Measurements from ENCODE around the gene KPNA2. TPM values are rescaled to one million over a fixed set of nuclear protein-coding genes. Genes with fewer than 3 reads are reported as not detected.

Gene KPNA2
- polyA plus RNA-seq, 1 donor (not counting 4 experiments of a cell fraction or from before 2014, with no cell fraction given) = 186 TPM

DNA sequence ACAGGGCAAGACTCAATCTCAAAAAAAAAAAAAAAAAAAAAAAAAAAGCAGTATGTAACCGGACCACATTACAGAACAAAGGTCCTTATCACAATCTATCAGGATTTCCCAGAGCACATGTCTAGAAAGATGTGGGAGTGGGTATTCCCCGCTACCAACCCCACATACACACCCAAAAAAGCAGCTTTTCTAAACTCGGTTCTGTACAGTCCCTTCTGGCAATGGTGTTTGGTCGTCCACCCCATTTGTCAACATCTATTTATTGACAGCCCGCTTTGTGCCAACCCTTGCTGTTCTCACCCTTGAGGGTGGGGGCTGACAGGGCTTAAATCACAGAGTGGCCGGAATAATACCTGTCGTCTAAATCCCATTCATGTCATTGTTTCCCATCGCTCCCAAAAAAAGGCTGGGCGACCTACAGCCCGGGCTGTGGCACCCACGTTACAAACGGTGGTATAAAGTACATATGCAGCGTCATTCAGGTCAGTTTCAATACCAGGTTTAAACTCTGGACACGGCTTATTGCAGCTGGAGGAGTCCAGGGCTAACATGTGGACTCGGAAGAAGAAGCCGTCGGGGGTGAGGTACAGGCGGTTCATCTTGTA, 42.9 kb upstream of the KPNA2 start:
- Histone ChIP-seq H3K9me1 (ENCODE audit: control insufficient read depth, extremely low read depth, insufficient read depth, low read length) (no peaks in the 10 kb centered on the region), H2AFZ (ENCODE audit: control insufficient read depth, low read length) (peak overlapping the region; percentile 91), H3K9ac (ENCODE audit: control insufficient read depth, extremely low read depth, insufficient read depth, low read length) (peak overlapping the region; percentile 75), H3K36me3 (ENCODE audit: control insufficient read depth in 2 of 2, extremely low read depth in 1 of 2, insufficient read depth in 2 of 2, low read length in 2 of 2) (no peaks in the 10 kb centered on the region), H3K9me3 (ENCODE audit: control insufficient read depth, low read depth, low read length) (no peaks in the 10 kb centered on the region), H3K4me3 (ENCODE audit: control insufficient read depth in 2 of 3, extremely low read depth in 1 of 3, insufficient read depth in 2 of 3, low read depth in 1 of 3, low read length in 3 of 3) (peak overlapping the region; percentile 69 to 81 (median 78)), H3K4me1 (ENCODE audit: control insufficient read depth, extremely low read depth, insufficient read depth, low read length) (peaks cover 21% of the 10 kb centered on the region), H3K79me2 (ENCODE audit: control insufficient read depth, insufficient read depth, low read length) (no peaks in the 10 kb centered on the region), H3K27me3 (ENCODE audit: control insufficient read depth, extremely low read depth, insufficient read depth, low read length) (no peaks in the 10 kb centered on the region), H3K4me2 (ENCODE audit: control insufficient read depth, extremely low read depth, insufficient read depth, low read depth, low read length) (peak overlapping the region; percentile 87), H4K20me1 (ENCODE audit: control insufficient read depth, extremely low read depth, insufficient read depth, low read length) (no peaks in the 10 kb centered on the region), H3K27ac (ENCODE audit: control insufficient read depth, insufficient read depth, low read length) (peak overlapping the region; percentile 54)
- no peak for DNase-seq (ENCODE audit: low read depth, low spot score)
- no peak for FAIRE-seq
- dilution Hi-C loops (cut with MboI; ENCODE audit: extremely low pct_ligation_motif_present, low sequenced_read_pairs) = no loop called here
- TF ChIP-seq, protein P1, sequence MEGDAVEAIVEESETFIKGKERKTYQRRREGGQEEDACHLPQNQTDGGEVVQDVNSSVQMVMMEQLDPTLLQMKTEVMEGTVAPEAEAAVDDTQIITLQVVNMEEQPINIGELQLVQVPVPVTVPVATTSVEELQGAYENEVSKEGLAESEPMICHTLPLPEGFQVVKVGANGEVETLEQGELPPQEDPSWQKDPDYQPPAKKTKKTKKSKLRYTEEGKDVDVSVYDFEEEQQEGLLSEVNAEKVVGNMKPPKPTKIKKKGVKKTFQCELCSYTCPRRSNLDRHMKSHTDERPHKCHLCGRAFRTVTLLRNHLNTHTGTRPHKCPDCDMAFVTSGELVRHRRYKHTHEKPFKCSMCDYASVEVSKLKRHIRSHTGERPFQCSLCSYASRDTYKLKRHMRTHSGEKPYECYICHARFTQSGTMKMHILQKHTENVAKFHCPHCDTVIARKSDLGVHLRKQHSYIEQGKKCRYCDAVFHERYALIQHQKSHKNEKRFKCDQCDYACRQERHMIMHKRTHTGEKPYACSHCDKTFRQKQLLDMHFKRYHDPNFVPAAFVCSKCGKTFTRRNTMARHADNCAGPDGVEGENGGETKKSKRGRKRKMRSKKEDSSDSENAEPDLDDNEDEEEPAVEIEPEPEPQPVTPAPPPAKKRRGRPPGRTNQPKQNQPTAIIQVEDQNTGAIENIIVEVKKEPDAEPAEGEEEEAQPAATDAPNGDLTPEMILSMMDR (optimal IDR thresholded peaks at IDR 0.05 in 1 of 3, IDR thresholded peaks at IDR 0.05 in 1 of 3, conservative IDR thresholded peaks at IDR 0.05 in 1 of 3; ENCODE audit: extremely low read depth in 1 of 3, insufficient read depth in 2 of 3, low read length in 3 of 3) = no peak
- TF ChIP-seq EZH2 (IDR thresholded peaks at IDR 0.05; ENCODE audit: low read length) = no peak

DNA sequence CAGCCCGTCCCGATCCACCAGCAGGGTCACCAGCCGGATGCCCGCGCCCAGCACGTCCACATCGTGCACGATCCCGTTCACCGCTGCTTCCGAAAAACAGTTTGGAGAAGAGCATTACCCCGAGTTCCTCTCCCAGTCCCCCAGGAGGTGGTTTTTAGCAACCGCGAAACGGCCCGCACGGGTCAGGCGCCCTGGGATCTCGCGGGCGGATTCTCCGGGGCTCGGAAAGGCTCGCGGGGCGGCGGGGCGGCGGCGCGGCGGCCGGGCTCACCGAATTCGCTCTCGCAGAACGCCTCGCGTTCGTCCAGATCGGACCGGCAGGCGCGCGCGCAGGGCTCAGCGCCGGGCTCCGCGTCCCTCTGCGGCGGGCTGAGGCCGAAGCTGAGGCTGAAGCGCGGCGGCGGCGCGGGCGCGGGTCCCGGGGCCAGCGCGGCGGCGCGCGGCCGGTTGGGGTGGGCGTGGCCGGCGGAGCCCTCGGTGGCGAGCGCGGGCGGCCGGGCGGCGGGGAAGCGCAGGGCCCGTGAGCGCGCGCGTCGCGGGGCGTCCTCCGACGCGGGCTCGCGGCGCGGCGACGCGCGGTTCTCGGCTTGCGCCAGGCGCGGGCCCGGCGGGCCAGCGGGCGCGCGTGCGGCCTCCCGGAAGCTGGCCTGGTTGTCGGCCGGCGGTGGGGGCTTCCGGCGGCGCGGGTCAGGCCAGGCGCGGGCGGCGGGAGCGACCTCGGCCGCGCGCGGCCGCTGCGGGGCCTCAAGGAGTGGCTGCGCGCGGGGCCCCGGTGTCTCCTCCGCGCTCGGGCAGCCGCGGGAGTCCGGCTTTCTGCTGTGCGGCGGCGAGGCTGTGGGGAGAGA, 42.2 kb upstream of the KPNA2 start:
- no peak for TF ChIP-seq EZH2 (IDR thresholded peaks at IDR 0.05; ENCODE audit: low read length)
- Histone ChIP-seq H4K20me1 (ENCODE audit: control insufficient read depth, extremely low read depth, insufficient read depth, low read length) (no peaks in the 10 kb centered on the region), H2AFZ (ENCODE audit: control insufficient read depth, low read length) (peak overlapping the region; percentile 91), H3K4me3 (ENCODE audit: control insufficient read depth in 2 of 3, extremely low read depth in 1 of 3, insufficient read depth in 2 of 3, low read depth in 1 of 3, low read length in 3 of 3) (peak overlapping the region; percentile 69 to 81 (median 78)), H3K9me1 (ENCODE audit: control insufficient read depth, extremely low read depth, insufficient read depth, low read length) (no peaks in the 10 kb centered on the region), H3K79me2 (ENCODE audit: control insufficient read depth, insufficient read depth, low read length) (no peaks in the 10 kb centered on the region), H3K9ac (ENCODE audit: control insufficient read depth, extremely low read depth, insufficient read depth, low read length) (peak overlapping the region; percentile 75), H3K4me1 (ENCODE audit: control insufficient read depth, extremely low read depth, insufficient read depth, low read length) (peaks cover 21% of the 10 kb centered on the region), H3K27ac (ENCODE audit: control insufficient read depth, insufficient read depth, low read length) (peak overlapping the region; percentile 63), H3K4me2 (ENCODE audit: control insufficient read depth, extremely low read depth, insufficient read depth, low read depth, low read length) (peak overlapping the region; percentile 89), H3K27me3 (ENCODE audit: control insufficient read depth, extremely low read depth, insufficient read depth, low read length) (no peaks in the 10 kb centered on the region), H3K36me3 (ENCODE audit: control insufficient read depth in 2 of 2, extremely low read depth in 1 of 2, insufficient read depth in 2 of 2, low read length in 2 of 2) (no peaks in the 10 kb centered on the region), H3K9me3 (ENCODE audit: control insufficient read depth, low read depth, low read length) (no peaks in the 10 kb centered on the region)
- no peak for DNase-seq (ENCODE audit: low read depth, low spot score)
- FAIRE-seq = no peak
- dilution Hi-C loops (cut with MboI; ENCODE audit: extremely low pct_ligation_motif_present, low sequenced_read_pairs) = no loop called here

Measured in keratinocyte (primary cell).